GM21447 (cell line): ENCODE data around the gene SPI1.
A peak's percentile ranks its signal among the peaks of the same experiment; 100 is the strongest.
"Not testable (repeated sequence)": the region's sequence is repeated elsewhere in the genome, so short reads cannot be mapped to it uniquely, and the experiment has no call there.

Experiments used
- ATAC-seq: cut with Tn5 transposase; IDR thresholded peaks from one replicate; pipeline ENCODE4 v1.9.1; 2021; ENCODE audit not compliant: unreplicated experiment

Gene SPI1

DNA sequence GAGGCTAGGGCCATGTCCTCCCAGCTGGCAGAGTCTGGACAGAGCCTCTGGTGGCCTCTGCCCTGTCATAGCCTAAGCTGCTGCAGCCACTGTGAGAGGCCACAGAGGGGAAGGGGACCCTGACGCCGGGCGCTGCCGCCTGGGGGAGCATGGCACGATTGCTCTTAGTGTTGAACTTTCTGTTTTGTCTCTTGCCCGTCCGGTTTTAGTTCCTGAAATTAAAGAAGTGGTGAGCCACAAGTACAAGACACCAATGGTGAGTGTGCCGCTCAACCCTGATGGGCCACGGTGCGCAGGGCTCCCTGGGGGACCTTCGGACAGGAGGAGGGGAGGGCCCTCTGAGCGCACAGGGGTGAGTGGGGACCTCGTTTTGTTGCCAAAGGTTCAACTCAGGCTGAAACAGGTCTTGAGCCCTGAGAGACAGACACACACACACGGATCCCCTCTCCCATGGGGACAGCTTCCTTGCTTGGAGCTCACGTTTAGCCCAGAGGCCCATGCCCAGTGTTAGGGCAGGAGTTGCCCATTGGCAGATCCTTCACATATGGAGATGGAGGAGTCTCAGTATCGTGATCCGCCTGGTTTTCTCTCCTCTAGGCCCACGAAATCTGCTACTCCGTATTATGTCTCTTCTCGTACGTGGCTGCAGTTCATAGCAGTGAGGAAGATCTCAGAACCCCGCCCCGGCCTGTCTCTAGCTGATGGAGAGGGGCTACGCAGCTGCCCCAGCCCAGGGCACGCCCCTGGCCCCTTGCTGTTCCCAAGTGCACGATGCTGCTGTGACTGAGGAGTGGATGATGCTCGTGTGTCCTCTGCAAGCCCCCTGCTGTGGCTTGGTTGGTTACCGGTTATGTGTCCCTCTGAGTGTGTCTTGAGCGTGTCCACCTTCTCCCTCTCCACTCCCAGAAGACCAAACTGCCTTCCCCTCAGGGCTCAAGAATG, 49.6 kb downstream of the SPI1 start:
- peak; percentile 73 for ATAC-seq

DNA sequence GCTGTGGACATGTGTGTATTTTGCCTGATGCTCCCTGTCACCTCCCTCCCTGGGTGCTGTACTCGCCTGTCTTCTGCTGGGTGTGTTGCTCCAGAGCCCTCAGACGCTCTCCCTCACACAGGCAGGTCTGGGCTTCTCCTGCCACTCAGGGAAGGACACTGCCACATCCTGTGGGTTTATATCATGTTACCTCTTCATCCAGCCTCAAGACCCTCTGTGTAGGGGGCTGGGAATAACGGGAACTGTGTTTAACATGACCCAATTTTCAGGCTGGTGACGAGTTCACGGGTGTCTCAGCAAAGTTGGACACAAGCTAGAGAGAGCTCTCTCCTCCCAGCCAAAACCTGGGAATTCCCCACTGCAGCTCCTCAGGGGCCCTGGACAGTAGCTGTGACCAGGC, 50.4 kb downstream of the SPI1 start:
- ATAC-seq = no peak

DNA sequence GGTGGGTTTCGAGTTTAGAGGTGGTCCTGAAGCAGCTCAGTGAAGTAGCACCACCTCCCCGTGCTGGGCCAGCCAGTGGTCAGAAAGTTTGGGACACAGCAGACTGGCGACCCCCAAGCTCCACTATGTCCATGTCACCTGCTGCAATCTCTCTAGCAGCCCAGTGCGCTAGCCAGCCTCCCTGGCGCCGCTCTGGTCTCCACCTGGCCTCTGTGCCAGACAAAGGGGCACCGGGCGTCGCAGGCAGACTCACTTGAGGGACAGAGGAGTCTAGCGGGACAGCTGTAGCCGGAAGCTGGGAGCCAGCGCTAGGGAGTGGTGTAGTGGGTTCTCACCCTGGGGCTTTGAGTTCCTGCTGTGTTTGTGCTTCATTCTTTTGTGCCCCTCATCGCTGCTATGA, 51.3 kb downstream of the SPI1 start:
- ATAC-seq = no peak

DNA sequence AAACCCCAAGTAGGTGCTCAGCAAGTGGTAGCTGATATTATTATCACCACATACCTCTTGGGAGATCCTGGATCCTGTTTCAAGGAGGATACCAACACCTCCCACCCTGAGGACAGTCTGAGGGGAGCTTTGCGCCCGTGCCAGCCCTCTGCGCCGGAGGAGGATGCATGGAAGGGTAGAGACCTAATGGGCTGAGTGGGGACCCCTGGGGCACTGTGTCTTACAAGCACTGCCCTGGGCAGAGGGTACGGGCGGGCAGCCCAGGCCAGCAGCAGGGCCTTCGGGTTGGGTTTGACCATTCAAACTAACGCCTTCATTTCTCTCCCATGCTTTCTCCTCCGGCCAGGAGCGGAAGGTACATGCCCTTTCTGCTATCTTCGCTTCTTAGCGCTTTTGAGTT, 52.1 kb downstream of the SPI1 start:
- ATAC-seq = no peak

DNA sequence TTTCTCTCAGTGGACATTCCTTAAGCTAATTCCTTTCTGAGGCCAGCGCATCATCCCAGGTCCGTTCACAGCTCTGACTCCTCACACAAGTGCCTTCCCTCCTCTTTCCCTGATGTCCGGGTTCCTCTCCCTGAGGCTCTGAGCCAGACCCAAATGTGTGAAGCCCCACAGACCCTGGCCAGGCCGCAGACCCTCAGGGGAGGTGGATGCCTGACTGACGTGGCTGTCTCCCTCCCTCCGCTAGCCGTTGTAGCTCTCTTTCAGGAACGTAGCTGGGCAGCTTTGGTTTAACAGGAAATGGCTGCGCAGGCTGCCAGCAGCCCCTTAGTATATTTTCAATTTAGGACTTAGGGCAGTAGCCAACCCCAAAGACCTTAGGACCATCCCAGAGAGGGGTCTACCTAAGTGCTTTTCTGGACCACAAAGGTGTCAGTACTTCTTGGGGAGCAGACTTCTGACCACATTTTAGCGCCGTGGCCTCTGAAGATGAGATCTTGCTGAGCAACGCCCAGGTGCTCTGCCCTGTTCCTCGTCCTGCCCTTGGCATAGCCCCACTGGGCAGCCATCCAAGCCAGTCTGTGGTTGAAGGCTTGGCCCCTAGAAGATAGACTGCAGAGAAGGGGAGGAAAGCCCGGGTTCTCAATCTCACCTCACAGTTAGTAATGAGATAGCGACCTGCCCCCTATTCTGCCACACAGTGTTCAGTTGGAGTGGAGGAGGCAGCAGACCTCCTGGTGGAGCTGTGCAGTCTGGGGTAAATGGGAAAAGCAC, 52.9 kb downstream of the SPI1 start:
- no peak for ATAC-seq

DNA sequence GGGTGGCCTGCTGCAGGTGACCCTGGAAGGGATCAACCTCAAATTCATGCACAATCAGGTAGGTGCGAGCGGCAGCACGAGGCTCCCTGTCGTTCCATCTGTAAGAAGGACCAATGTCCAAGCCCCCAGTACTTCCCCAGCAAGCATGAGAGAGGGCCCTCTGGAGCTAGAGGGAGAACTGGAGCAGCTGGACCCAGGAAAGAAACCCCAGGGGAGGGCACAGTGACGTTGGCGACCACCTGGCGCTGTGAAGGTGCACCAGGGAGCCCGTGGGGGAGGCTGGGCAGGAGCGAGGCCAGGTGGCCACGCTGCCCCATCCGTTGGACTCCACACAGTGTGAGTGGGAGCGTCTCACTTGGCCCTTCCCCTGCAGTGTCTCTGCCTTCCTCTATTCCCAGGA, 53.8 kb downstream of the SPI1 start:
- no peak for ATAC-seq

DNA sequence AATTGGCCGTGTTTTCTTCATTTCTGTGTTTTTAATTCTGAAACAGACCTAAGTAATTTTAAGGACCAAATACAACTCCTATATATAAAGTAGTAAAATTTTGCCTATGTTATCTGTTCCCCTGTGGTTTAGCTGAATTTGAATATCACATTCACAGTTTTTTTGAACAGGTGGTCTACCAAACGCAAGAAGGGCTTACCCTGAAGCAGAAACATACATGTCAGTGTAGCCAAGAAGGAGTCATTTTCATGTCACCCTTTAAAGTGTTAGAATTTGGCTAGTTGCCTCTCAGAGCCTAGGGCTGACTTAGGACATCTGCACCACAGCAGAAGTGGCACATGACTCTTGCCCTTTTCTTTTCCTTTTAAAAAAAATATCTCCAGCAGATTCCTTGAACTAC, 60.2 kb downstream of the SPI1 start:
- no peak for ATAC-seq

DNA sequence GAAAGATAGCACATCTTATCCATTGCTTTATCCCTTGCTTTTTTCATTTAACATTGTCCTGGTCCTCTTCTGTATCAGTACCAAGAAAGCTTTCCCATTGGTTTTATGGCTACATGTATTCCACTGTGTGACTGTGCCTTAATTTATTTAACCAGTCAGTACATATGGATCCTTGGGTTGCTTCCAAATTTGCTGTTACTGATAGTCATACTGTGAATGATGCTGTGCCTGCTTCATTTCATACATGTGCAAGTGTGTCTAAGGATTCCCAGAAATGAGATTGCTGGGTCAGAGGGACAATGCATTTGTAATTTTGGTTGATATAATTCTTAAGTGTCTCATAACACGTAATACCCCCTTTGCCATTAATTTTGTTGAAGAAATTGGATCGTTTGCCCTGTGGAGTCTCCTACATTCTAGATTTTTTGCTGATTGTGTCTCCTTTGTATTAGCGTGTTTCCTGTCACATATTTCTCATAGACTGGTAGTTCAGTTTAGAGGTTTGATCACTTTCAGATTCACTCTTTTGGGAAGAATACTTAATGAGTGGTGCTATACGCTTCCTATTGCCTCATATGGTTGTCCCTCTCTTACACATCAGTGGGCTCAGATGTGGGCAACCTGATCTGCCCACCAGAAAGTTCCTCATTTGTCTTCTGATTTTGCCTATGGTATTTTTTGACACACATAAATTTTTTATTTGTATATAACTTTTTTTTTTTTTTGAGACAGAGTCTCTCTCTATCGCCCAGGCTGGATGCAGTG, 61.1 kb downstream of the SPI1 start:
- ATAC-seq = peak; percentile 89

DNA sequence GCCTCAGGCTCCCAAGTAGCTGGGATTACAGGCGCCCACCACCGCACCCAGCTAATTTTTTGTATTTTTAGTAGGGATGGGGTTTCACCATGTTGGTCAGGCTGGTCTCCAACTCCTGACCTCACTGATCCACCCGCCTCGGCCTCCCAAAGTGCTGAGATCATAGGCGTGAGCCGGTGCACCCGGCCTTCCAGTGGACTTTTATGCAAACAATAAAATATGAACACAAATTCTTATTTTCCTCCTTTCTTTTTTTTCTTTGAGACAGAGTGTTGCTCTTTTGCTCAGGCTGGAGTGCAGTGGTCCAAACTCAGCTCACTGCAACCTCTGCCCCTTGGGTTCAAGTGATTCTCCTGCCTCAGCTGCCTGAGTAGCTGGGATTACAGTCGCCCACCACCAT, 61.8 kb downstream of the SPI1 start:
- not testable (repeated sequence) for ATAC-seq

DNA sequence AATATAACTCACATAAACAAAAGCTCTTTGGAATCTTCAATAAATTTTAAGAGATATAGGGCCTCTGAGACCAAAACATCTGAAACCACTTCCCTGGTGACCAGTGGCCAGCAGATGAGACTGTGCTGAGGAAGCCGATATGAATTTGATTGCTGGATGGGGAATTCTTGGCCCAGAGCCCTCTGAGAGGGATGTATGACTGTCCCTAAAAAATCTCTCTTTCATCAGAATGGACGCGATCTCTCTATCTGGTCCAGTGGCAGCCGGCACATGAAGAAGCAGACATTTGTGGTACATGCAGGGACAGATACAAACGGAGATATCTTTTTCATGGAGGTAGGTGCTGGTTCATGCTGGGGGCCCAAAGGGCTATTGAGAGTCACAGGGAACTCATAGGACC, 63.4 kb downstream of the SPI1 start:
- ATAC-seq = no peak

DNA sequence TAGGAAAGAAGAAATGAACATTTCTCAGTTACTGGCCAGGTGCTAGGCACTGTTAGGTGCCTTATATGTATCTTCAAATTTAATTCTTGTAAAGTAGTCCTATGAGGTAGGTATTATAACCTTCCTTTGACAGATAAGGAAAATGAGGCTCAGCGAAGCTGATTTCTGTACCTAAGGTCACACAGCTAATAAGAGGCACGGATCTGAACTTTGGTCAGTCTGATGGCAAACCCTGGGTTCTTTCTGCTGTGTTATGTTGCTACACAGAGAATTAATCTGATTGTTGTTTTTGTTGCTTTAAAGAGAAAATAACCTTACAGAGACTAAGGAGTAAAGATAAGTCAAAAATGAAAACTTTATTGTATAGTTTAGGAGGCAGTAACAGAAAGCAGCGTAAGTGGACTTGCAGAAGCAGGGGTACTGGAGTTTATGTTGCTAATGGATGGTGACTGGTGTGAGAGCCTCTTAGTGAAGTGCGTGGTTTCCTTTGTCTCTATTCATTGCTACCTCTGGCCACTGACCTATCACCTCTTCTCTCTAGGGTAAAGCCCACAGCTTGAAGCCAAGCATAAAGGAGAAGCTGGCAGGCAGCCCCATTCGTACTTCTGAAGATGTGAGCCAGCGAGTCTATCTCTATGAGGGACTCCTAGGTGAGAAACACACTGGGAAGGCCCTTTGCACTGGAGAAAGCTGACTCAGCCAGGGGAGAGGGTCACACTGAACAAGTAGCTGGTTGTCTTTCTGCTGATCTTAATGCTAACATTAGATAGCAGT, 70.1 kb downstream of the SPI1 start:
- no peak for ATAC-seq

DNA sequence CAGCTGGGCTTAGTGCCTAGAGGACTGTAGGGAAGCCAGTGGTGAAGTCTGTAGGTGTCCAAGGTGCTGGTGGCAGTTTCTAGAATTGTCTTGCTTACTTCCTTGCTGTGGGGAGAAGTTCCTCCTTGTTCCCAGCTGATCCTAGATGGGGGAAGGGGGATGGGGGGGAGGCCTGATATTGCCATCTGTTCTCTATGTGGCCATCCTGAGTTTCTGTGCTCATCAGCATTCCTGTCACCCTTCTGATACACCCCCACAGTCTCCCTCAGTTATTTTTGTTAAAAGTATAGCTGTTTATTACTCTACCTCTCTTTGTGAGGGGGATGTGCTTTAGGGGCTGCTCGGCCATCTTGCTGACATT, 71.9 kb downstream of the SPI1 start:
- no peak for ATAC-seq

DNA sequence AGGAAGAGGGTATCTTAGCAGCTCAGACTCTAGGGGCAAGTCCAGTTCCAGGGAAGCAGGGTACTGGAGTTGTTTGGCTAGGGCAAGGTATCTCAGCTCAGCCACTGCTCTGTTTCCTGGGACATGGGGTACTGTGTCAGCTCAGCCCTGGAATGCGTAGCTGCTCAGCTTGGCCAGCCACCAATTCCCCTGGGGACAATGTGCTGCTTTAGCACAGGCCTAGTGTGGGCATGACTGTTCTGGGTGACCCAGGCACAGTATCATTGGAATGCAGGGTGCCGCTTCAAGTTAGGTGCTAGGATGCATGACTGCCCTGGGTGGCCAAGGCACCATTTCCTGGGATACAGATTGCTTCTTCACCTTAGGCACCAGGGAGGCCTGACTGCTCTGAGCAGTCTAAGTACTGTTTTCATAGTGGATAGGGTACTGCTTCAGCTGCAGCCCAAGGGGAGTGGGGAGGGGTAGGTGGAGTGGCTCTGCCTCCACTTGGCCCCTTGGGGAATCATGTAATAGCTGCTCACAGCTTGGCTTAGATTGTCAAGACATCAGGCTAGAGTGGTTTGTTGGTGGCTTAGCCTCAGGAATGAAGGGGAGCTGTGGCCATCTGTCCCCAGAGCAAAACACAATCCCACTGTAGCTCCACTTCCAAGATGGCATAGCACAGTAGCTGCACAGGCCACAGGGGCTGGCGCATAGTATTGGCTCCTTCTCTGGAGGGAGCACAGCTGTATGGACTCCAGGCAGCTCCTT, 72.4 kb downstream of the SPI1 start:
- ATAC-seq = no peak
